HG02610 (cell line): ENCODE data around the gene STAT1.

Experiments
- ATAC-seq: cut with Tn5 transposase; IDR thresholded peaks from one replicate; pipeline ENCODE4 v1.9.1; 2021; ENCODE audit warnings: mild to moderate bottlenecking, moderate library complexity; ENCODE audit not compliant: unreplicated experiment

Gene STAT1

DNA sequence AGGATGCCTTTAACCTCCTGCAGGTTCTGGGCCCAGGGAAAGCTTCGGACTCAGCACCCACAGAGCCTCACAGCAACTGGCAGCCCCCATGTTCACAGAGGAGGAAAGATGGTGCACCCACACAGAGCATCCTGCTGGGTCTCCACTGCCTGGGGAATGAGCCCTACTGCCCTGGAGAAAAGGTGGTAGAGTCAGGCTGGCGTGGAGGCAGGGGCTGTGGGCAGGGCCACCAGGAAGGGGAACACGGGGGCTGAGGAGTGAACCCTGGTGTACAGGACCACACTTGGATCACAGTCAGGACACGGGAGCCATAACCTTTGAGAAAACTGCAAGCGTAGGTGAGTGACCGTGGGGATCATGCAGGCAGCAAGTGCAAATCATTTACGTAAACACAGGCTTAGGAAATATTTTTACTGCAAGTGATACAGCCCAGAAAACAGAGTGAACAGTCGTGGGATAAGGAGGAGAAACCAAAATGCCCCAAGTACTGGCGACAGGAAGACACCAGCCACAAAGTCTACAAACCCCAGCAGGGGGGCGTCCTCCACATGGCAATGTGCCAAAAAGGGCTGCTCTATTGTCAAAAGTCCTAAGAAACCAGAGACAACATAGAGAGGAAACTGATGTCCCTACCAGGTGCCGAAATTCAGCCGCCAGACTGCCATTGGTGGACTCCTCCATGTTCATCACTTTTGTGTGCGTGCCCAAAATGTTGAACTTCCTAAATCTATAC lies 27.6 kb downstream of the STAT1 start:
- no peak for ATAC-seq

DNA sequence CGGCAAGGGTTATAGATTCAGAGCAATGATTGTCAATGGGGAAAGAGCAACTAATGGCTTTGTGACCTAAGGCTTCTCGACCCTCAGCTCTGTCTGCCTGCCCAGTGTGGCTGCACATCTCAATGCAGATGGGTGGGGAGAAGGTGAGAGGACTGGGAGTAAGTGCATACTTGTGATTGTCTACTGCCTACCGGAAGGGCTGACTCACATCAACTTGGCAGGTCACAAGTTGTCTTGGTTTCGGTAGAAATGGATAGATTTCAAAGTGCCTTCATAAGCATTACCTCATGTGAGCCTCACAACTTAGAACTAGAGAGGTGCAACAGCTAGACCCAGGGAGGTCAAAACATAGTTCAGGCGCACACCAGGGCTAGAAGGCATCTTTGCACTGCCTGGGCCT lies 29.4 kb downstream of the STAT1 start:
- no peak for ATAC-seq

DNA sequence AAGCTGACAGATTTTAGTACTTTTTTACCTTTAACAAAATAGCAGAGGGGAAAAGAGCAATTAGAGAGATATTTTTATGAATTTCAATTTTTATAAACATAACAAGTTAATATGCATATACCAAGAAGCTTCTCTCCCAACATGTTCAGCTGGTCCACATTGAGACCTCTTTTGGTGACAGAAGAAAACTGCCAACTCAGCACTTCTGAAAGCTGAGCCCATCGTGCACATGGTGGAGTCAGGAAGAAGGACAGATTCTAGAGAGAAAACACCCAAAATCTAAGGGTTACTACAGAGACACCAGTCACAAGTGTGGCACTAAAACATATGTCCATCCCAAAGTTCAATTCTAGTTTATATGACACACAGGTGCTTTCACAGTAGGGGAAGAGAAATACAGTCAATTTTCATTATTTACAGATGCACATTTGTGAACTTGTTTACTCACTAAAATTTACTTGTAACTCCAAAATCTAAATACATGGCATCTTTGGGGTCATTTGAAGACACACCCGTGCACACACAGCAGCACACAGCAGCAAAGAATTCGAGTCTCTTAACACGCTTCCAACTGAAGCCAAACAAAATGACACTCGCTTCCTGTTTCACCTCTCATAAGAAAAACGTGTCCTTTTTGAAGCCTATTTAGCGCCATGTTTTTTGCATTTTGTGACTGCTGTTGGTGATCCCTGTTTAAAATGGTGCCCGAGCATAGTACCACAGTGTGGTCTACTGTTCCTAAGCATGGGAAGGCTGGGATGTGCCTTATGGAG lies 31.5 kb downstream of the STAT1 start:
- no peak for ATAC-seq

DNA sequence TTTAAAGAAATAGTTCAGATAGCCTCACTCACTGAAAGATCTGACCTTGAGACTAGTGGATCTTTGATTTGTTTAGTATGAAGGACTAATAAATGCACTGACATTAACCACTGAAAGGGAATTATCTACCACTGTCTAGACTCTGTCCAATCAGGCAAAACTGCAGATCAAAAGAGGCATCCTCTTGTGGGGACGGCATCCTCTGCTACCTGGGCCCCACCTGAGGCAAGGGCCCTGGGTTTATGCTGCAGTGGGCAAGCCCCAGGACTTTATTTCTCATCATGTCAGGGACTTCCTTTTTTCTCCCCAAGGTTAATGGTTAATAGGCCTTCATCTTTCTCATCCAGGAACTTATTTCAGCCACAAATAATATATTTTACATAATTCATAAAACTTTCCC lies 32.2 kb downstream of the STAT1 start:
- no peak for ATAC-seq

DNA sequence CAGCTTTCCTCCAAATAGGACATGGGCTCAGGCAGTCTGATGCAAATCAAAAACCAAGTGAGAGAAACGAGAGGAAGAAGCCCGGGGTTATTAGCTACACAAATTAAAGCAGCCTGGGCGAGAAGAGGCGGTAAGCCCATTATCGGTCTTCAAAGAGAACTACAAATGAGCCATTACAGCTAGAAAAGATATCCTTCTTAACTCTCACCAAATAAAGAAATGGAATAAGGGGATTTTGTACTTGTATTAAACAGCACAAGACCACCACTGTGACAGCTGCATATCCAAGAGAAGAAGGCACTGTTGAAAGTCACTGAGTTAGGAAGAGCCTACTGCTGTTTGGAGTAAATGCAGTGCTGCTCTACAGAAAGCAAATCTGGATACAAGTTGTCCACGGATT lies 32.6 kb downstream of the STAT1 start:
- ATAC-seq: no peak

DNA sequence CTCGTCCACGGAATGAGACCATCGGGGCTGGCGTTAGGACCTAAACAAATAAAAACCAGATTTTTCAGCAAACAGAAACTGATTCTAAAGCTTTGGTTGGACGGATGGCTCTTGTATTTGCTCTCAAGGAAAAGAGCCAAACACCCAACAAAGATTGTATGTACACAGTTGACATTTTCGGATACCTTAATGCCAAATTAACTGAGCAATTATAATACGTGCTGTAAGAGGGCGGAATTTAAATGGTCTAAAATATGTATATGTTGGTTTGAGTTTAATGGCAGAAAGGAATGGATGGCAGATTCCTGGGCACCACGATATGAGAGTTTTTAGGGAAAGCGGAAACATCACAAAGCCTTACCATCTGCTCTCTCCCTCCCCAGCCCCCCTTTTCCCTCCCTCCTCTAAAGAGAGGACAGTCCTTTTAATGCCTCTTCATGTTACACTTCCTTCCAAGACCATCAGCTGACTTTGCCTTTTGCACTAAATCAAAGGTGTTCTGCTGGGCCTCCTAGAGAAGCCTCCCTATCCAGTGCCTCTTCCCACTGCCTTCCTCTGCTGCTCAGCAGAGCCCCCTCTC lies 33.3 kb downstream of the STAT1 start:
- ATAC-seq: no peak

DNA sequence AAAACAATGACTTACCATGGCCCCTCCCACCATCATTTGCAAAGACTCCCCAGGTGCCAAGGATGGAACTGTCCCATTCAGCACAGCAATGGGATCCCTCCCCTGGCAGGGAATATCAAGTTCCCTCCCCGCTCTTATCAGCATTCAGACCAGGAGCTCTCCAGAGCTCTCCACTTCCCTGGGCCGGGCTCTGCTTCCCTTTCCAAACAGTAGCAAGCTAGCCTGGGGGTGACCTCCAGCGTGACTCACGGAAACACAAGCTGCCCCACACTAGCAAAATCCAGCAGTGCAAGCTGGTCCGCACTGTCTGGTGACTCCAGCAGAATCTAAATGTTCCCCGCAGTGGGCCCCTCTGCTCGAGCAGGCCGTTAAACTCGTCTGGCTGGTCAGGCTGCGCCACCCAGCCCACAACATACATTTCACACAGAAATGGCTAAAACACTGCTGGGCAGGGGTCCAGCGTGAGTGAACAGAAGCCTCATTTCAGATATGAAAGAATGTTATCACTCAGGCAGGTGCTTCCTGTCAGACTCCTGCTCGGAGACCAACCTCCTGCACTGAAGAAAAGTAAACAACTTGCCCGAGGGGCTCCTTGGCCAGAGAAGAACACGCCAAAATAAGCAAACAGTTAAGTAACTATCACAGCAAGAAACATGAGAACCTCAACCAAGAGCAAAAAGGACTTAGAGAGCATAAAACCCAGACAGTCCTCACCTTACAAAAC lies 33.9 kb downstream of the STAT1 start:
- no peak for ATAC-seq

DNA sequence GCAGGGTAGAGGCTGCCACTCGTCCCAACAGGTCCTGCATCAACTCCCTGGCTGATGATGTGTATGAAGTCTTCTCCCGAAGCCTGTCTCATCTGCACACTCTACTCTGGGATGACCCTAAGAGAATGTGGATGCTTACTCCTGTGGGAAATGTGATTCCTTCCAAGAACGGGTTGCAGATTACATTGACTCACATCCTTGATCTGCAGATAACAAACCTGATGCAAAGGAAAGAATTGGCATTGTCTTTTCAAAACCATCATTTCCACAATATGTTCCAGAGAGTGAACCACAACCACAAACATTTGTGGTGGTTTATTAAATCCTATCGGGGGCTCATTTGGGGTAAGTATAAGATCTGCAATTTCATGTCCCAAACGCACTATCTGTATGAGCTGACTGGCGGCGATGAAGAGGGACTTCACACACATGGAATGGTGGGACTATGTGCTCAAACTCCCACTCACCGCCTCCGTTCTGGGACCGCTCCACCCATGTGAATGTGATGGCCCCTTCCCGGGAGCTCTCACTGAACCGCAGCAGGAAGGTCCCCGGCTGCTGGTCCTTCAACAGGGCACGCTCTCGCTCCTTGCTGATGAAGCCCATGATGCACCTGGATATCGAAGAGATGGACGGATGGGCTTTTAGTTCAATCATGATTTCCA lies 35.5 kb downstream of the STAT1 start:
- no peak for ATAC-seq

DNA sequence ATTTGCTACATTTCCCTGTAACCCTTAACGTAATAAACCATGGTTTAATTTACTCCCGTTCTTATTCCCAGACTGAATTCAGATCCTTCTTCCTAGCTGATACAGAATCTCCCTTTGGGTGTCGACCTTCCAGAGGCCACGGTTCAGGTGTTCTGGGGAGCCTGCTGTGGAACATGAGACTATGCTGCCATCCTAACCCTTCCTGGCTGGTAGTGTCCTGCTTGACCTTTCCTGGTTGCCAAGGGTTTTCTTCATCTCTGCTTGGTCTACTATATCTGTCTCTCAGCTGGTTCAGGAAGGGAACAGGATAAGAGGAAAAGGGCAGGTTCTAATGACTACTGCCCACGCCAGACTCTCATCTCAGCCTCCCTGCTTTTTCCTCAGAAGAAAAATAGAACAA lies 36.5 kb downstream of the STAT1 start:
- no peak for ATAC-seq

DNA sequence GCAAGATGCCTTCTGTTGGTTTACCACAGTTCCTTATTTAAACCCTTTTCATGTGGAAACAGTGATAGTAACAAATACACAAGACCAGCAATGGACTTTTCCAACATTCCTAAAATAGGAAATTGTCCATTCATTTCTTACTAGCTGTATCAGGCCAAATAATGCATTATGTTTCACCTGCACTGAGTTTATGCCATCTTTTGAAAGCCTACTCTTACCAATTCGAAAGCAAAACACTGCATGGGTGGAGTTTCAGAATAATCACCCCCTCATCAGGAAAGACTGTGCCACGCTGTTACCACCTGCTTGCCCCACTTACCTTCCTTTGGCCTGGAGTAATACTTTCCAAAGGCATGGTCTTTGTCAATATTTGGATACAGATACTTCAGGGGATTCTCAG lies 37.5 kb downstream of the STAT1 start:
- no peak for ATAC-seq

DNA sequence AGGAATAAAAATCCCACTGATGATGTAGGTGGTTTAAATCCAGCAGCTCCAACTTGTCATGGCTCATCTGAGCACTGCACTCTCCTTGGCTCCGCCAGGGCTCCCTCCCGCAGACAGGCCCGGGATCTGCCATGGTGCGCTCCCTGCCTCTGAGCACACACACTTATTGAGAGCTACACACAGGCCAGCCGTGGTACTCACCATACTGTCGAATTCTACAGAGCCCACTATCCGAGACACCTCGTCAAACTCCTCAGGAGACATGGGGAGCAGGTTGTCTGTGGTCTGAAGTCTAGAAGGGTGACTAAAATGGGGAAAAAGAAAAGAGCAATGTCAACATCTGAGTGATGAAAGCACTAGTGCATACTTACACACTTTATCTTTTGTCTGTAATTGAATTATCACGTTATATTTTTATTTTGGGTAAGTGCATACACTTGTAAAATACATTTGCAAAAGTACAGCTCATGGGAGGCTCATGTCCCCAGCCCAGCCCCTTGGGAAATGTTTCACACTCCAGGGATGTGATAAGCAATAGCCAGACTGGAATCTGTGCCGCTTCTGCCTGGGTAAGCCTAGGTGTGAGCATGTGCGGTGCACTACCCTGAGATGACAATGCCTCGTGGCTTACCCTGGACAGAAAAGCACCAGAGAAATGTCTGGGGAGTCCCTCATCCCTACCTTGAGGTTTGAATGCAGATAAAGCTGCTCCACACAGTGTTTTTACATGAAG lies 39.2 kb downstream of the STAT1 start:
- ATAC-seq: no peak

DNA sequence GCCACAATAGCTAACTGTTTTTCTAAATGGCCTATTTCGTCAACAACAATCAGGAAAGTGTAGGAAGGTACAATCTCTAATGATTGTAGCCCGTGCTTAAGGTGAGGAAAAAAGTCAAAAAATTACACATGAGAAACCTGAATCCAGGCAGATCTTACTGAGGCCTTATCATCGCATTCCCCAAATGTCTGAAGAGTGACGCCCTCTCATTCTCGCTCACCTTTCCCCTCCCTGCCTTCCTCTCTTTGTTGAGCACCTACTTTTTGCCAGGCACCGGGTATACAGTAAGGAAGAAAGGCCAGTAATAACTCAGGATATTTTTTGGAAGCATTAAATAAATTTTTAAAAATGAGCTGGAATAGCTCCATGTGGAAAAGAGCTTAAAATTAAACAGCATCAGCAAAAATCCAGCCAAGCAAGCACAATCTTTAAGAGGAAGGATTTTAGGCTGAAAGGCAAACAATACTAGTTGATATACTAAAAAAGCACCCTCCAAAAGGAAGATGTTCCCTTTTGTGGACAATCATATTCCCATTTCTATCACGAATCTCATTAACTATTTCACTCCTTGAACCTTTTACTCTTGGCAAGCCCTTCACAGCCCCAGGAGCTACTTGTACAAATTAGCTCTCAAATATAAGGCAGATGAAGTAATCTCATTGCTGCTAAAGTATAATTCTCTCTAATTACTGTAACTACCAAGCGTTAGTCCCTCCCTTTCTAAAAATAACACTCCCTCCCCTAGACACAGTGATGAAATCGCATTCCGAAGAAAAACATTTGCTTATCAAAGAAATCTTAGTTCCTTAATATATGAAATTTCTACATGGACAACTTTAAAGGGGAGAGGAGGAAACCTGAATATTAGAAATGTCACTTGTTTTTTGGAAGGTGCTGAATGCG lies 40.0 kb downstream of the STAT1 start:
- ATAC-seq: no peak

DNA sequence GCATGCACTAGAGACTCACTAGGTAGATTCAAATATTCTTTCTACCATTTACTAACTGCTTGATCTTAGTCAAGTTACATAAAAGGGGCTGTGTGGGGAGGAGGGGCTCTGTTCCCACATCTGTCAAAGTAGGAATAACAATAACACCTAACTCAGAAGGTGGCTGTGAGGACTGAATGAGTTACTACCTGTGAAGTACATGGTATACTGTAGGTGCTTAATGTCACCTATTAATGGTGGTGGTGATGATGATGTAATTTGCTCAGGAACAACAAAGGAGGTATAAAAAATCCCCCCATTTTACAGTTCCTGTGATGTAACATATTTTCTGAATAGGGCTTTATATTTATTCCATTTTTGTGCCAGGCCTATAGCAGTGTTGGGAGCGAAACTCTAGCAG lies 40.7 kb downstream of the STAT1 start:
- no peak for ATAC-seq

DNA sequence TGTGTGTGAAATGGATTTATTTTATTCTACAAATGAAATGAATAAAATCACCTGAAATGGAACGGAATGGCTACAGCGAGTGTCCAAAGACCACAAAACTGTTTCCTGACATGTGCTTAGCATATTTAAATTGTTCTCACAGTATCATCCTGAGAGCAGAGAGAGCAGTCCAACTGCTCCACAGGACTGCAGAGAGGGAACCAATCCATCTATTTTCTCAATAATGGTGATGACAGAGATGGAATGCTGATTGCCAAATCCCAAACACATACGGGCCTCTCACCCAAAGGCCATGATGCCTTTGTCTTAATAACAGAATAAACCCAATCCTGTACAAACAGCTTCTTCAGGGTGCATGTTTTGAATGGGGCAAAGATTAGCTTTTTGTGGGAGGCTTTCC lies 41.1 kb downstream of the STAT1 start:
- no peak for ATAC-seq

DNA sequence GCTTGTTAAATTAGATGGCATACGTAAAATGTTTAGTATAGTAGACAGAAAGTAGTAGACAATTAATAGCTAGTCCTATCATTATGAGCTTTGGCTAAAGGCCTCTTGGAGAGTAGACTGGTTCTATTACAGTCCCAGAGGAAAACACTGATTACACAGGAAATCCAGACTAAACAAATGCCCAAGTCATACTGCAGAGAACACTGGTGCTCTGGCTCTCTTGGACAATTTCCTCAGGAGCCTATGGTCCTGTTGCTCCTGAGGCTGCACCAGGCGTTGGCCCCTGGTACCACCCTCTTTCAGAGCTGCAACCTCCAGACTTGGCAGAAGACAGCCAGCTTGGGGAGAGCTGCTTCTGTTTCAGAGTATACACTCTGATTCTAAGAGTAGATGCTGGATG lies 41.8 kb downstream of the STAT1 start:
- no peak for ATAC-seq

DNA sequence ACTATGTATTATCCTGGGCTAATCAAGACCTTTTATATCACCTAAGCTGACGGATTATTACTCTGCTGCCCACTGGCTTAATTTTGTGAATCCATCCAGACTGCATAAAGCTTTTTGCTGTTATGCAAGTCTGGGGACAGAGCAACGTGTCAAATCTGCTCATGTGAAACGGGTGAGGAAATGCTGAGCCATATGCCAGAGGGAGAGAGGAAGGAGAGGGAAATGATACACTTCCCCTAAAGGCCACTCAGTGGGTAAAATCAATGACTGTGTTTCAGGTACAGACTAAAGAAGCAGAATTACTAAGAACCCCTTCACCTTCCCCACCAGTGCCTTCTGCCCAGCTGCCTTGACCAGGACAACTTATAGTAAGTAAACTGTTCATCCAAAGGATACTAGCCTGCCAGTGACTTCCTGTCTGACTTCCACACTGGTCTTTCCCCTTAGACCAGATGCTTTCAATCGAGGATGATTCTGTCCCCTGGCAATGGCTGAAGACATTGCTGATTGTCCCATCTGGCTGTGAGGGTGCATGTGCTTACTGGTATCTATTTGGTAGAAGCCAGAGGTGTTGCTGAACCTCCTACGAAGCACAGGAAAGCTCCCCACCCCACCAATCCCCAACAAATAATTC lies 43.0 kb downstream of the STAT1 start:
- no peak for ATAC-seq

DNA sequence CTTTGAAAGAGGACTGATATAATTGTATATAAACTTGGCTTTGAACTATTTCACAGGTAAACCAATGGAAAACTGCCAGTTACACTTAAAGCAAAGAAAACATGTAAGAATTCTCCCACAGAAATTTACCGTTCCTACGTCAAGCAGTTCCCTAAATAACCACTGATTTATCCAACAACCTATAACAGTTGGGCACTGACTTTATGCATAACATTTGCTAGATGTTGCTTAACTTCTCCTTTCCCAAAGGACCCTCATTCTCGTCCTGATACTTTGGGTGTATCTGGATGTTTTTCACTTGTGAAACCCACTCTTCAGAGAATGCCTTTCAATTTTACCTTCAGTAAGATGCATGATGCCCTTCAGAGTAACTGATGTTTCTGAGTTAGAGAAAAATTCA lies 43.8 kb downstream of the STAT1 start:
- ATAC-seq: no peak

DNA sequence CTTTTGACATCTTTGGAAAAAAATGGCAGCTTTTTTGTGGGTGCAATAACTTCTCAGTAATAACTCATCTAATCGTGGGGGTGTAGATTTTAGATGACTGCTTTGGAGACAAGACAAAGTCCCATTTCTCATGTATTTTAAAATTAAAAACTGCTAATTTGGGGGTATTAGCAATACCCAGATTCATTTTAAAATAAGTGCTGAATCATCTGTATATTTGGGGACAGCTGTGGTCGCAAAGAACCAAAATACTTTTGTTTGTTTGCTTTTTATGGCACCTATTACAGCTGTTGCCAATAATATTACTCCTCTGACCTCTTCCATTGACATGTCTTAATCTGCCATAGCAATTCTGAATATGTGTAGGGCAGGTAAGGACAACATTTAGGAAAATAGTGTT lies 45.4 kb downstream of the STAT1 start:
- no peak for ATAC-seq
